K562 (cell line): ENCODE measurements around the gene RCC2. TPM values are rescaled to one million over a fixed set of nuclear protein-coding genes. Genes with fewer than 3 reads are reported as not detected.

Source experiments
- ATAC-seq: fragments of 200-7000 bp; cut with Tn5 transposase; 3 replicates; pipeline ENCODE4 v1.9.1; 2020; ENCODE audit warnings: moderate library complexity
- BruUV-seq: library from RNA; stranded (reverse); fragments of 400-500 nt; replicated peaks from 2 replicates; lab custom pipeline; 2021; lab: Mats Ljungman, UMichigan
- CTCF ChIA-PET: fragments of 300-600 bp; formaldehyde crosslinking; extraction: SDS; loops from one replicate; lab custom pipeline; 2021; ENCODE audit warnings: low intra/inter-chr PET ratio; lab: Yijun Ruan, JAX
- POLR2A ChIA-PET: fragments of 300-600, 350-650 bp; sonication (Branson Sonifier 250); formaldehyde crosslinking; extraction: SDS; loops from one replicate; lab custom pipeline; 2021; ENCODE audit warnings: antibody characterized with exemption, inconsistent platforms; lab: Yijun Ruan, JAX
- DNase-seq, 4 experiments: peaks; one replicate each; pipeline versions ENCODE4 v3.0.0 to v3.0.0-alpha.2; 2011 to 2018; ENCODE audit warnings: low spot score in 3 of 4, mixed read lengths in 3 of 4; ENCODE audit errors: extremely low read depth in 1 of 4
- FAIRE-seq: peaks from 2 replicates; lab custom pipeline; 2011; peaks lifted over from hg19 to GRCh38; lab: Jason Lieb, UNC
- H2AFZ ChIP-seq: 2 replicates; pipeline ENCODE4 v1.6.0; 2011; ENCODE audit warnings: low read depth, low read length, control low read depth, inconsistent platforms
- H3K27ac ChIP-seq: fragments of 200-600 bp; 3 replicates; pipeline ENCODE4 v1.8.0; 2011; ENCODE audit warnings: low read depth, mild to moderate bottlenecking, control low read depth, inconsistent platforms, low read length, moderate library complexity, mixed read lengths; ENCODE audit errors: extremely low read depth
- H3K27me3 ChIP-seq, 2 experiments: fragments of 300-600 bp in 1 of 2; 2 replicates in 1 of 2; 3 replicates in 1 of 2; pipeline versions ENCODE4 v1.6.0 to v1.8.0; 2011; ENCODE audit warnings: inconsistent platforms in 2 of 2, low read length in 2 of 2, mild to moderate bottlenecking in 1 of 2, mixed read lengths in 1 of 2, moderate library complexity in 1 of 2; ENCODE audit not compliant: control insufficient read depth in 2 of 2, insufficient read depth in 2 of 2
- H3K36me3 ChIP-seq: fragments of 300-600 bp; 3 replicates; pipeline ENCODE4 v1.8.0; 2011; ENCODE audit warnings: mild to moderate bottlenecking, low read length, inconsistent platforms; ENCODE audit not compliant: control insufficient read depth, insufficient read depth
- H3K4me1 ChIP-seq, 2 experiments: fragments of 200-600 bp in 1 of 2; replicated peaks in 1 of 2; 2 replicates in 1 of 2; 3 replicates in 1 of 2; pipeline versions ENCODE4 v1.5.1 to v1.8.0; 2011; ENCODE audit warnings: inconsistent platforms in 2 of 2, low read length in 2 of 2, mild to moderate bottlenecking in 1 of 2, mixed read lengths in 1 of 2, moderate library complexity in 1 of 2; ENCODE audit not compliant: control insufficient read depth in 2 of 2, insufficient read depth in 2 of 2
- H3K4me2 ChIP-seq: 2 replicates; pipeline ENCODE4 v1.6.1; 2011; ENCODE audit warnings: low read length, control low read depth, inconsistent platforms, mixed read lengths; ENCODE audit not compliant: insufficient read depth
- H3K4me3 ChIP-seq: fragments of 200-600 bp; sonication (generic), shearing (Covaris generic); 2 replicates; pipeline ENCODE4 v1.5.1; 2016; ENCODE audit warnings: control low read depth, inconsistent platforms
- H3K79me2 ChIP-seq: fragments of 200-600 bp; 3 replicates; pipeline ENCODE4 v1.8.0; 2011; ENCODE audit warnings: low read length, inconsistent platforms; ENCODE audit not compliant: control insufficient read depth, insufficient read depth
- H3K9ac ChIP-seq, 2 experiments: 2 replicates each; pipeline versions ENCODE4 v1.6.0 to v1.6.1; 2011; ENCODE audit warnings: low read depth in 2 of 2, low read length in 2 of 2, control low read depth in 1 of 2, inconsistent platforms in 1 of 2, mild to moderate bottlenecking in 1 of 2, mixed read lengths in 1 of 2; ENCODE audit not compliant: insufficient read depth in 1 of 2
- H3K9me1 ChIP-seq: one replicate; pipeline ENCODE4 v1.6.0; 2011; ENCODE audit warnings: inconsistent platforms, mild to moderate bottlenecking, low read length, moderate library complexity; ENCODE audit not compliant: control insufficient read depth, insufficient read depth
- H3K9me3 ChIP-seq: replicated peaks from 2 replicates; pipeline ENCODE4 v1.5.1; 2011; ENCODE audit warnings: low read depth, low read length, inconsistent platforms; ENCODE audit not compliant: control insufficient read depth, insufficient read depth
- H4K20me1 ChIP-seq: replicated peaks from 2 replicates; pipeline ENCODE4 v1.6.1; 2011; ENCODE audit warnings: low read length, inconsistent platforms, mixed read lengths; ENCODE audit not compliant: control insufficient read depth, insufficient read depth
- BACH1 ChIP-seq: fragments of 200-800 bp; sonication (Bioruptor generic); IDR thresholded peaks from 2 replicates; pipeline ENCODE4 v1.6.1; 2016; ENCODE audit warnings: missing genetic modification characterization, missing compliant biosample characterization
- ELK3 ChIP-seq: fragments of 450-650 bp; formaldehyde crosslinking; IDR thresholded peaks from 2 replicates; pipeline ENCODE4 v1.4.0; 2020; ENCODE audit warnings: mild to moderate bottlenecking
- NONO ChIP-seq, 2 experiments: fragments of 200-400 bp in 1 of 2; fragments of 450-650 bp in 1 of 2; formaldehyde crosslinking in 1 of 2; IDR thresholded peaks; 2 replicates each; pipeline ENCODE4 v1.6.1; 2017; ENCODE audit warnings: low read depth in 2 of 2, mild to moderate bottlenecking in 2 of 2, moderate library complexity in 2 of 2, low read length in 1 of 2
- PCBP1 ChIP-seq: fragments of 200-400 bp; formaldehyde crosslinking; IDR thresholded peaks from 2 replicates; pipeline ENCODE4 v1.6.1; 2018; ENCODE audit warnings: mild to moderate bottlenecking, low read depth, low read length; ENCODE audit not compliant: poor library complexity, severe bottlenecking
- PTRF ChIP-seq: fragments of 450-650 bp; IDR thresholded peaks from 2 replicates; pipeline ENCODE4 v1.6.1; 2016; ENCODE audit warnings: mild to moderate bottlenecking, missing genetic modification characterization, missing compliant biosample characterization
- RB1 ChIP-seq: fragments of 450-650 bp; IDR thresholded peaks from 2 replicates; pipeline ENCODE4 v1.6.1; 2017; ENCODE audit warnings: low read depth, mild to moderate bottlenecking
- RUNX1 ChIP-seq: sonication (generic); IDR thresholded peaks from 2 replicates; pipeline ENCODE4 v1.6.1; 2016; ENCODE audit warnings: antibody characterized with exemption, low read depth
- ZNF197 ChIP-seq: fragments of 200-800 bp; sonication (Bioruptor generic); IDR thresholded peaks from 2 replicates; pipeline ENCODE4 v1.6.1; 2016; ENCODE audit warnings: low read depth, missing genetic modification characterization, missing compliant biosample characterization
- ZNF41 ChIP-seq: fragments of 250-450 bp; sonication (Bioruptor Pico); conservative IDR thresholded peaks from 2 replicates; pipeline ENCODE4 v1.4.0; 2020; ENCODE audit warnings: mild to moderate bottlenecking
- ZNF589 ChIP-seq: fragments of 200-800 bp; sonication (Bioruptor generic); IDR thresholded peaks from 2 replicates; pipeline ENCODE4 v1.6.1; 2016; ENCODE audit warnings: low read depth, missing genetic modification characterization, missing compliant biosample characterization
- WGBS: fragments of 100-300 bp; shearing (Covaris generic); methylation state at CpG from one replicate; pipeline ENCODE4 v1.1.6; 2016; ENCODE audit warnings: low coverage, mixed read lengths; ENCODE audit not compliant: insufficient coverage; ENCODE audit errors: missing lambda C conversion rate; 5-methylcytosine and 5-hydroxymethylcytosine counted together
- in situ Hi-C: fragments of 300-500 bp; cut with MboI; formaldehyde crosslinking; loops from 4 replicates; pipeline ENCODE4 v1.15.0; 2018; ENCODE audit warnings: inconsistent platforms, mixed read lengths
- intact Hi-C: fragments of 100-400 bp; cut with micrococcal nuclease; formaldehyde crosslinking; loops from 2 replicates; pipeline ENCODE4 v1.14.2; 2022
- polyA plus RNA-seq, 8 experiments: library from polyadenylated mRNA; depleted of rRNA in 4 of 8; stranded (reverse) in 5 of 8; unstranded in 3 of 8; fragments of >200 nt; fragmentation: Nextera tagmentation in 2 of 8; fragmentation: Illumina TruSeq in 1 of 8; extraction: Ambion mirVana in 2 of 8; extraction: Trizol in 1 of 8; gene quantifications; 2 replicates each; pipeline versions ENCODE4 v1.2.1 to v1.2.3, GENCODE V29; 2011 to 2014; ENCODE audit warnings: inconsistent platforms in 1 of 8, missing spikeins in 1 of 8
- total RNA-seq, 7 experiments: library from RNA; depleted of rRNA in 6 of 7; stranded (reverse); fragments of >200 nt in 6 of 7; fragmentation: Illumina TruSeq in 2 of 7; extraction: Trizol in 2 of 7; gene quantifications; 2 replicates each; pipeline versions ENCODE4 v1.2.1 to v1.2.3, GENCODE V29; 2011 to 2021; ENCODE audit warnings: low replicate concordance in 1 of 7
- TF ChIP-seq, protein P1 (sequence below): fragments of 450-650 bp; IDR thresholded peaks from 2 replicates; pipeline ENCODE4 v1.6.1; 2014; ENCODE audit warnings: low read depth, mild to moderate bottlenecking, moderate library complexity, borderline replicate concordance

Gene RCC2
- total and polyA plus RNA-seq, 9 of the 15 experiments (the other 6 are each of a cell fraction or from before 2014, with no cell fraction given): 31.8 to 292 (median 116) TPM

DNA sequence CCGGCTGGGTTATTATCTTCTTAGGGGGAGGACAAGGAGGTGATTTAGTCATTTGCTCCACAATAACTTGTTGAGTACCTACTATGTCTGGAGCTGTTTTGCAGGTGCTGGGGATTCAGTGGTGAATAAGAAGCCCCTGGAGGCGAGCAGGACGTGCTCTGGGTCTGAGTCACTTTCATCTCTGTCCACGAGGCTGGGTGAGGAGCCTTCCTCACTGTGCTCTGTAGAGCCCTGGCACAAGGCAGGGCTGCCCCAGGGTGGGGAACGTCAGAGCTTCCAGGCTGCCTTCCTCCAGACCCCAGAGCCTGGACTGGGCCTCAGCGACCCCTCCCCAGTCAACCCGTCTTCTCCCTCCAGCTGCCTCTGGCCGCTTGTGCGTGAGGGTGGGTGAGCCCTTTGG, 70.0 kb downstream of the RCC2 start:
- Histone ChIP-seq H4K20me1 (no peaks in the 10 kb centered on the region), H3K4me1 (peaks cover 0 to 3% of the 10 kb centered on the region in 2 experiments; a peak in 2 of 5 replicates), H2AFZ (no peak overlapping the region), H3K9me1 (no peaks in the 10 kb centered on the region), H3K9ac (no peak overlapping the region), H3K4me3 (no peak overlapping the region), H3K9me3 (no peaks in the 10 kb centered on the region), H3K79me2 (no peaks in the 10 kb centered on the region), H3K36me3 (no peaks in the 10 kb centered on the region), H3K4me2 (no peak overlapping the region), H3K27me3 (peaks cover 45 to 66% of the 10 kb centered on the region in 2 experiments), H3K27ac (no peak overlapping the region)
- ChIA-PET CTCF (no interaction called here), POLR2A (interaction anchor here (0.5 to 1.2 kb wide), 3 partner anchors 10 to 35 kb away, joined by 3 to 4 read pairs (median 3); no protein-coding TSS in a partner anchor)
- intact Hi-C loops (no loop called here), in situ Hi-C loops (no loop called here)
- WGBS: 1% methylated on average over 9 of the region's 9 CpGs
- ATAC-seq (no peak), DNase-seq (no peak), FAIRE-seq (no peak)
- TF ChIP-seq ZNF589 (CRISPR knock-in tag): no peak
- no peak for TF ChIP-seq RB1
- no peak for TF ChIP-seq PTRF (tag)
- no peak for TF ChIP-seq ZNF197 (CRISPR knock-in tag)
- TF ChIP-seq, protein P1, sequence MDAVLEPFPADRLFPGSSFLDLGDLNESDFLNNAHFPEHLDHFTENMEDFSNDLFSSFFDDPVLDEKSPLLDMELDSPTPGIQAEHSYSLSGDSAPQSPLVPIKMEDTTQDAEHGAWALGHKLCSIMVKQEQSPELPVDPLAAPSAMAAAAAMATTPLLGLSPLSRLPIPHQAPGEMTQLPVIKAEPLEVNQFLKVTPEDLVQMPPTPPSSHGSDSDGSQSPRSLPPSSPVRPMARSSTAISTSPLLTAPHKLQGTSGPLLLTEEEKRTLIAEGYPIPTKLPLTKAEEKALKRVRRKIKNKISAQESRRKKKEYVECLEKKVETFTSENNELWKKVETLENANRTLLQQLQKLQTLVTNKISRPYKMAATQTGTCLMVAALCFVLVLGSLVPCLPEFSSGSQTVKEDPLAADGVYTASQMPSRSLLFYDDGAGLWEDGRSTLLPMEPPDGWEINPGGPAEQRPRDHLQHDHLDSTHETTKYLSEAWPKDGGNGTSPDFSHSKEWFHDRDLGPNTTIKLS: no peak
- no peak for TF ChIP-seq RUNX1
- no peak for TF ChIP-seq NONO (IDR thresholded peaks at IDR 0.05; ENCODE audit: low read depth in 2 of 2, low read length in 1 of 2)
- TF ChIP-seq ZNF41 (CRISPR knock-in tag): no peak
- TF ChIP-seq ELK3 (CRISPR knock-in tag): no peak
- no peak for TF ChIP-seq BACH1
- TF ChIP-seq PCBP1: no peak
- BruUV-seq: no TSS peak
